Thoracic aorta (tissue), 2 donors: ENCODE results near the gene RNF128. TPM values are rescaled to one million over a fixed set of nuclear protein-coding genes. Genes with fewer than 3 reads are reported as not detected.
A peak's percentile ranks its signal among the peaks of the same experiment; 100 is the strongest.
"Not testable (repeated sequence)": the region's sequence is repeated elsewhere in the genome, so short reads cannot be mapped to it uniquely, and the experiment has no call there.

Experiments used
- ATAC-seq: fragments of 150-250 bp; one replicate; pipeline ENCODE4 v1.8.0; 2017; ENCODE audit warnings: low read depth; ENCODE audit not compliant: insufficient number of reproducible peaks, low FRiP score
- DNase-seq: peaks from one replicate; pipeline ENCODE4 v3.0.0-alpha.2; 2020; ENCODE audit warnings: low spot score
- H3K27ac ChIP-seq, 2 donors: fragments of 200-600 bp; sonication (generic); 1 replicate in 1 of 2; 2 replicates in 1 of 2; pipeline ENCODE4 v1.5.1; 2016; ENCODE audit warnings: mild to moderate bottlenecking in 2 of 2, moderate library complexity in 2 of 2
- H3K27me3 ChIP-seq: fragments of 200-600 bp; sonication (generic); replicated peaks from 2 replicates; pipeline ENCODE4 v1.6.0; 2016; ENCODE audit warnings: mild to moderate bottlenecking; ENCODE audit not compliant: insufficient read depth
- H3K36me3 ChIP-seq: fragments of 200-600 bp; sonication (generic); one replicate; pipeline ENCODE4 v1.5.1; 2016
- H3K4me1 ChIP-seq, 2 donors: fragments of 200-600 bp; sonication (generic); 1 replicate in 1 of 2; 2 replicates in 1 of 2; pipeline versions ENCODE4 v1.5.1 to v1.6.0; 2016; ENCODE audit warnings: low read depth in 2 of 2, mild to moderate bottlenecking in 1 of 2; ENCODE audit not compliant: control insufficient read depth in 1 of 2
- H3K4me3 ChIP-seq: fragments of 200-600 bp; sonication (generic); 2 replicates; pipeline ENCODE4 v1.5.1; 2016; ENCODE audit warnings: mild to moderate bottlenecking
- H3K9me3 ChIP-seq: fragments of 200-600 bp; sonication (generic); 2 replicates; pipeline ENCODE4 v1.5.1; 2016
- total RNA-seq, 2 donors: library from RNA; depleted of rRNA; stranded (reverse); fragments of >200 nt; gene quantifications; one replicate each; pipeline versions ENCODE4 v1.1.0 to v1.2.3, GENCODE V29; 2016
- TF ChIP-seq, protein P1 (sequence below): fragments of 200-600 bp; sonication (generic); IDR thresholded peaks from one replicate; pipeline ENCODE4 v1.5.1; 2019; ENCODE audit warnings: antibody characterized with exemption

The RNF128 gene
- total RNA-seq, 2 donors from 2014 or later, result not detected

DNA sequence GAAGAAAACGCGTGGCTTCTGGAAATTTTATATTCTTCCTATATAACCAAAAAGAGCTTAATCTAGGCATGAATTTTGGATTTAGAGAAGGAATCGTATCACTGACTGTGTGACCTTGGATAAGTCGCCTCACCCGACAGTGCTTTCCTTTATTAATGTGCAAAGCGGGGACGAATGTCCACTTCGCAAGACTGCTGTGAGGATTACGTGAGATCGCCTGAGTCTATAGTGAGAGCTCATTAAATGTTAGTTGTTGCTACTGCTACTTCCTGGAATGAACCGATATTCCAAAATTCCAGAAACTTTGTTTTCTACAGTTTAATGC is 75.5 kb downstream of the RNF128 start:
- Histone ChIP-seq H3K4me3 (peak overlapping the region; percentile 83), H3K27me3 (no peaks in the 10 kb centered on the region), H3K27ac (no peak overlapping the region), H3K9me3 (no peaks in the 10 kb centered on the region), H3K36me3 (no peaks in the 10 kb centered on the region), H3K4me1 (no peaks in the 10 kb centered on the region)
- ATAC-seq (no peak), DNase-seq (no peak)
- TF ChIP-seq, protein P1, sequence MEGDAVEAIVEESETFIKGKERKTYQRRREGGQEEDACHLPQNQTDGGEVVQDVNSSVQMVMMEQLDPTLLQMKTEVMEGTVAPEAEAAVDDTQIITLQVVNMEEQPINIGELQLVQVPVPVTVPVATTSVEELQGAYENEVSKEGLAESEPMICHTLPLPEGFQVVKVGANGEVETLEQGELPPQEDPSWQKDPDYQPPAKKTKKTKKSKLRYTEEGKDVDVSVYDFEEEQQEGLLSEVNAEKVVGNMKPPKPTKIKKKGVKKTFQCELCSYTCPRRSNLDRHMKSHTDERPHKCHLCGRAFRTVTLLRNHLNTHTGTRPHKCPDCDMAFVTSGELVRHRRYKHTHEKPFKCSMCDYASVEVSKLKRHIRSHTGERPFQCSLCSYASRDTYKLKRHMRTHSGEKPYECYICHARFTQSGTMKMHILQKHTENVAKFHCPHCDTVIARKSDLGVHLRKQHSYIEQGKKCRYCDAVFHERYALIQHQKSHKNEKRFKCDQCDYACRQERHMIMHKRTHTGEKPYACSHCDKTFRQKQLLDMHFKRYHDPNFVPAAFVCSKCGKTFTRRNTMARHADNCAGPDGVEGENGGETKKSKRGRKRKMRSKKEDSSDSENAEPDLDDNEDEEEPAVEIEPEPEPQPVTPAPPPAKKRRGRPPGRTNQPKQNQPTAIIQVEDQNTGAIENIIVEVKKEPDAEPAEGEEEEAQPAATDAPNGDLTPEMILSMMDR, result no peak

DNA sequence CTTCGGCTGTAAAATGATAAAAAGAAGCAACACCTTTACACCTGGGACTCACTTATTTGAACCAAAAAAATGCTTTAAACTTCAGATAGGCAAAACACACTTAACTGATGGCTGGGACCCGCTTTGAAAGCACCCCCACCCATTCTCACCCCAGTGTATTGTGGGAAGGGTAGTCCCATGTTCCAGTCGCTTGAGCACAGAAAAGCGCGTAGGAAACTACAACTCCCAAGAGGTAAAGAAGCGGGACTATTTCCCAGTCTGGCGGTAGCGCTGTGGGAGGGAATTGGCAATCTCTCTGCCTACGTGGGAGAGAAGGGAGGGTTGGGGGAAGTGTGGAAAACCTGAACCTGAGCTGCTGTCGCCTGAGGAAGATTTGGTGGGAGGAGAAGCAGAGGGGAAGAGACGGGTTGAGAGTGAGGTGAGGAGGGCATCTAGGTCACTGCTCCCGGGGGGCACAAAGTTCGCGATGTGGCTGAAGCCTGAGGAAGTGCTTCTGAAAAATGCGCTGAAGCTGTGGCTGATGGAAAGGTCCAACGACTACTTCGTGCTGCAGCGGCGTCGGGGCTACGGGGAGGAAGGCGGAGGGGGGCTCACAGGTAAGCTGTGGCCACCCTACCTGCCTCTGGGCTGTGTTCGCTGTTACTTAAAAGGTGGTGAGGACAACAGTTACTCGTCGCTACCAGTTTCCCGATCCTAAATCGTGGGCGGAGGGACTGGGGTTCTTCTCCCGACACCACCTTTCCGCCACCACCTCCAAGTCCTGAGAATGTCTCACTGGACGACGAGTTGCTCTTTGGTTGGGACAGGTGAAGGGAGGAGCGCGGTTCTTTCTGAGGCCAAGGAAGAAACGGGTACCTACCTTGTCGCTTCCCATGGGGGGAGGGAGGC is 76.1 kb downstream of the RNF128 start, which contains the start of gene TBC1D8B:
TSS of gene TBC1D8B (plus strand) at position 286 of the 888 bp plus-strand sequence. CDS start at position 467, 181 bp downstream.
- Histone ChIP-seq H3K4me3 (peak within 1 kb of the TSS; percentile 83), H3K9me3 (no peaks in the 10 kb centered on the region), H3K27ac (peak within 1 kb of the TSS in 1 of 2 donors; percentile 34), H3K4me1 (no peaks in the 10 kb centered on the region), H3K36me3 (no peaks in the 10 kb centered on the region), H3K27me3 (no peaks in the 10 kb centered on the region)
- ATAC-seq (peak; percentile 98), DNase-seq (peak; percentile 15)
- TF ChIP-seq, protein P1, result no peak

DNA sequence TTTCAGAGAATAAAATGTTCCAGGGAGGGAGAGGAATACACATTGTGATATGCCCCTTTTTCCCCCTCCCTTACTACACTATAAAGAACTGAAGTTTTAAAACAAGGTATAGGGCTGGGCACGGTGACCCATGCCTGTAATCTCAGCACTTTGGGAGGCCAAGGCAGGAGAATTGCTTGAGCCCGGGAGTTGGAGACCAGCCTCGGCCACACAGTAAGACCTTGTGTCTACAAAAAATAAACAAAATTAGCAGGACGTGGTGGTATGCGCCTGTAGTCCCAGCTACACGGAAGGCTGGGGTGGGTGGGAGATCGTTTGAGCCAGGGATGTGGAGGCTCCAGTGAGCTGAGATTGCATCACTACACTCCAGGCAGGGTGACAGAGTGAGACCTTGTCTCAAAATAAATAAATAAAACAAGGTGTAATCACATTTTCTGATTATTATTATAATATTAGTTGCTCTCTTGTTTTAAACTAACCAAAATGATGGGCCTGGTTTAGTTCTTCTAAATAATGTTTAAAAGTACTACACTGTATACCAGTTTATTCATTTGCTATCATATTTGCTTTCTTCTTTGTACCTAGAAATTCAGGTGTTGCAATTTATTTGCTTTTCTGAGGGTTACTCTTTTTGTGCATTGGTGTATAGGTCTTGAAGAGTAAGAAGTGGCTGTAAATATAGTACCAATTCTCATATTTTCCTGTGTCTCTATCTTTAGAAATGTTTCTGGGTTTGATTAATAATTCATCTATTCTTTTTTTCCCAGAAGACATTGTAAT is 84.8 kb downstream of the RNF128 start:
- Histone ChIP-seq H3K36me3 (no peaks in the 10 kb centered on the region), H3K27ac (no peak overlapping the region), H3K9me3 (no peaks in the 10 kb centered on the region), H3K27me3 (no peaks in the 10 kb centered on the region), H3K4me1 (no peaks in the 10 kb centered on the region), H3K4me3 (no peak overlapping the region)
- TF ChIP-seq, protein P1, result no peak
- DNase-seq (no peak), ATAC-seq (no peak)

DNA sequence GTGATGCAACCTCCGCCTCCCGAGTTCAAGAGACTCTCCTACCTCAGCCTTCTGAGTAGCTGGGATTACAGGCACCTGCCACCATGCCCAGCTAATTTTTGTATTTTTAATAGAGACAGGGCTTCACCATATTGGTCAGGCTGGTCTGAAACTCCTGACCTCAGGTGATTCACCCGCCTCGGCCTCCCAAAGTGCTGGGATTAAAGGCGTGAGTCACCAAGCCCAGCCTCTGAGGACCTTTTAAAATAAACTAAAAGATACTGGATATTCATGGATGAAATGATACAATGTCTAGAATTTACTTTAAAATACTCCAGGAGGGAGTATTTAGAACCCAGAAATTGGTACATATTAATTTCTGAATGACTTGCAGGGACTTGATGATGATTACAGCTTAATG is 86.4 kb downstream of the RNF128 start:
- DNase-seq, H3K9me3 ChIP-seq, H3K4me3 ChIP-seq, H3K4me1 ChIP-seq, ATAC-seq, H3K27me3 ChIP-seq, H3K36me3 ChIP-seq, H3K27ac ChIP-seq: not testable (repeated sequence)

DNA sequence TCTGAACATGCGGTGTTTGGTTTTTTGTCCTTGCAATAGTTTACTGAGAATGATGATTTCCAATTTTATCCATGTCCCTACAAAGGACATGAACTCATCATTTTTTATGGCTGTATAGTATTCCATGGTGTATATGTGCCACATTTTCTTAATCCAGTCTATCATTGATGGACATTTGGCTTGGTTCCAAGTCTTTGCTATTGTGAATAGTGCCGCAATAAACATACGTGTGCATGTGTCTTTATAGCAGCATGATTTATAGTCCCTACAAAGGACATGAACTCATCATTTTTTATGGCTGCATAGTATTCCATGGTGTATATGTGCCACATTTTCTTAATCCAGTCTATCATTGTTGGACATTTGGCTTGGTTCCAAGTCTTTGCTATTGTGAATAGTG is 87.6 kb downstream of the RNF128 start:
- H3K36me3 ChIP-seq, H3K4me1 ChIP-seq, H3K27ac ChIP-seq, H3K4me3 ChIP-seq, DNase-seq, H3K9me3 ChIP-seq, H3K27me3 ChIP-seq, ATAC-seq: not testable (repeated sequence)

Other genes with a start within 250 kb of the RNF128 start
- gene RADX, start 114.7 kb upstream of the RNF128 start, total RNA-seq, result 1 to 10 TPM in 1 of 2 donors, under 1 TPM in 1; 0.81 to 4.9 TPM
- gene TBC1D8B, start 76.0 kb downstream of the RNF128 start, total RNA-seq, result 10 to 100 TPM in 1 of 2 donors, 1 to 10 TPM in 1; 7.9 to 16.9 TPM
- gene RIPPLY1, start 176.6 kb downstream of the RNF128 start, total RNA-seq, result not detected
- gene CLDN2, start 193.7 kb downstream of the RNF128 start, total RNA-seq, result not detected